HUDEP-2 (cell line): ENCODE results near the gene GLP1R.

Source experiments
- DNase-seq, 76 experiments: peaks; one replicate each; lab custom pipeline; 2025; ENCODE audit not compliant: unreplicated experiment in 76 of 76; lab: John Stamatoyannopoulos, UW

Gene GLP1R

DNA sequence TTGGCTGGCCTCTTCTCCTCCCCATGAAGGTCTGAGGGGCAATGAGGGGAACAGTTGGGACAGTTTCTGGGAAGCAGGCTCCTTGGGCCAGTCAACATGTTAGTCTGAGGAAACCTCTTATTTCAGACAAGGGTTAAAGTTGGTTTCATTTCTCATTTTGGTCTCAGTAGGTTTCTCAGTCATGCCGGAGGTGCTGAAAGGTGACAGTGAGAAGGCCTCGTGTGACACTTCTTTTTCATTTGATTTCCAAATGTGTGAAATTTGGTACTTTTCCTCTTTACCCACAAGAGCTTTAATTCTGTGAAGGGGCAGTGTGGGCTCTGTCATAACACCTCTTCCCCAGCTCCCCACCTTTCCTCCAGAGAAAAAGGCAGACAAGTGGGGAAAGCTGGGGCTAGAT, 7.5 kb upstream of the GLP1R start:
- no peak for DNase-seq

- DNase-seq: no peak
Measured at GRCh38 chr6:39043776-39044175, 4.8 kb upstream of the GLP1R start.

- DNase-seq: no peak
Measured at GRCh38 chr6:39044181-39044580, 4.4 kb upstream of the GLP1R start.

- no peak for DNase-seq
Measured at GRCh38 chr6:39047434-39048327, 900 bp upstream of the GLP1R start.

GRCh38 chr6:39049575-39050283, 1.1 kb downstream of the GLP1R start:
- DNase-seq: no peak

DNA sequence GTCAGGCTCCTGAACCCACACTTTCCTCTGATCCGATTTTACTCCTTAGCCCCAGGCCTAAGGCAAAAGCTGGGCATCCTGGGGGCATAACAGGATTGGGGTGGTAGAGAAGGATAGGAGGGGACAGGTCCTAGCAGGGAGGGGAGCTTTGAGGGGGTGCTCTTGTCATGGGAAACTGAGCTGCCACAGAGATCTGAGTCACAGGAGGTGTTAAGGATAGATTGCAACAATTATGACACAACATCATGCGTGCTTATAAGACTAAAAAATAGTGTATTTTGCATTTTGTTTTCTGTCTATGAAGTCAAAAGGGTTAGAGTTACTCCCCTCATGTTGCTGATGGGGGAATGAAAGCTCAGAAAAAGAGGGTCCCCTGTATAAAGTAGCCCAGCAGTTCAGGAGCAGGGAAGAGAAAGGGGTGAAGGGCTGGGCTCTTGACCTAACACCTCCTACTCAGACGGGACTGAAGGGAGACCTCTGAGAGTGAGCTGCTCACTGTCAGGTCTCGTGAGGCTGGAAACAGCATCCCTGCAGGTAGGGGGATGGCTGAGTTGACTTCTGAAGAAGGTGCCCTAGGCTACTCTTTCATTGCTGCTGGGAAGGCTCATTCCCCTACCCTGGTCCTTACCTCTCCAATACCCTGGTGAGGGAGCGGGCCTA, 2.0 kb downstream of the GLP1R start:
- no peak for DNase-seq

DNA sequence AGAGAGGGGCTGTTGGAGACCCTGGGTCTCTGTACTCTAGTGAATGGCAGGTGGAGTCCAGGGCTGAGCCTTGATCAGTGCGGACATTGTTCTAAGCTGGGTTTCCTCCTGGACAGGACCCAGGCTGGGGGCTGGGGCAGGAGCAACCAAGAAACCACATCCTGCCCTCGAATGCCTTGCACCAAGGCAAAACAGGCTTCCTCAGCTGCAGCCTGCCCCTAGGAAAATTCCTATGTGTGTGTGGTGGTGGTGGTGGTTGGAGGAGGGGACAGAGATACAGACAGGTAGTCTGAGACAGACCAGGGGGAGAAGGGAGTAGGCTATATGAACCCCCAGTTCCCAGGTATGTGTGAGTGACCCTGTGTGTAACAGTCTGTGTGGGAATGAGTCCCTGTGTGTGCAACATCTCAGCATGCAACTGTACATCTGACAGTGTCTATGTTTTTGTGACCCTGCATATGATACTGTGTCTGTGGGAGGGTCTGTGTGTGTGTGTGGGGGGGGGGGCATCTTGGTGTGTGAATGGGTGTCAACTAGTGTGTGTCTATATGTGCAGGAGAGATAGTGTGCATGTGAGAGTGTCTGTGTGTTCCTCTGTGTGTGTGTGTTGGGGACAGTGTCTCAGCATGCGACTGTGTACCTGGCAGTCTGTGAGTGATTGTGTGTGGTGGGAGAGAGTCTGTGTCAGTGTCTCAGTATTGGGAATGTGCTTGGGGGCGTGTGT, 3.0 kb downstream of the GLP1R start:
- no peak for DNase-seq

GRCh38 chr6:39053016-39053624, 4.5 kb downstream of the GLP1R start:
- DNase-seq: no peak

DNA sequence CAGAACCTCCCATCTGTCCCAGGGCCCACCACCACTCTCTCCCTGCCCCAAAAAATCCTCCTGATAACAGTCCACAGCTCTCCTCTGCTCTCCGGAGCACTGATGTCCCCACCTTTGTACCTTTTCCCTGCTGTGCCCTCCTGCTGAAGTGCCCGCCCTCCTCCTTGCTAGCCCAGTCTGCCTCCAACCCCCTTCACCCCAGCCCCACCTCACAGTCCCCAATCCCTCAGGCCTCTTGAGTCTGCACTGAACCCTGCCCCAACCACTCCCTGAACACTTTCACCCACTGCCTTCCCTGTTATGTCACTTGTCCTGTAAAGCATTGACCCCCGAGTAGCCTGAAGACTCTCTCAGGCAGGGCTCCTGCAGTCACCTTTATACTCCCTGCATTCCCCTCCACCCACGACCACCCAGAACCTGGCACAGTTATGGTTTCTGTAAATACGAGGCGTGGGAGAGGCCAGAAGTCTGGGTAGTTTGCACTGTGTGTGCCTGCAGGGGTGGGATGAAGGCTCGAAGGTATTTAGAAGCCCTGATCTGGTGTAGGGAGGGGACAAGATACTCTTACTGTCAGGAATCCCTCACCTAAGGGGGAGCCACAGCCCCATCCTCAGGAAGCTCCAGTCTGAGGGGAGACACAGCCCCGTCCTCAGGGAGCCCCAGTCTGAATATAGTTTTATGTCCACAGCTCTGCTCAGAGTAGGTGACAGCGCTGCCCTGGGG, 5.4 kb downstream of the GLP1R start:
- DNase-seq: no peak

DNA sequence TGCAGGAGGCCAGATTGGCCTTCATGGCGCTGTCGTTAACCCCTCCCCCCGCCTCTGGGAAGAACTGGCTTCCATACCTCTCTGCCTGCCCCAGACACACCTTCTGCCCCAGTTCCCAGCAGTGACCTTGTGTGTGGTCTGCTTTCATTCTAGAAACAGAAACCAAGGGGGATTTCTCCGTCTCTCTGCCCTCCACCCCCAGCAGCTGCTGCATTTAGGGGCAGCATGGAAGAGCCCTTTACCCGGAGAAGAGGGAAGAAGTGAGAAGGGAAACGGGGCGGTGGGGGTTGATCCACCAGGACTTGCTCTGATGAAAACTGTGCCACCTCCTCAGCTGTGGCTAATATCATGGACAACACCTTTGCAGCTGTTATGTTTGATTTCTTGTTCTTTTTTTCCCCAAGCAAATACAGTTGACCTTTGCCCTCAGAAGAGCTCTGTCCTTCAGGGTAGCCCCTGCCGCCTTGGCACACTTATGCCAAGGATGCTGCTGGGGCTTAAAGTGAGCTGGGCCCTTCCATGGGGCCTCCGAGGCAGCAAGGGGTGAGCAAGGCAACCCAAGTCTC, 6.1 kb downstream of the GLP1R start:
- no peak for DNase-seq

- DNase-seq: no peak
Measured at GRCh38 chr6:39055661-39056060, 7.1 kb downstream of the GLP1R start.

- DNase-seq: no peak
Measured at GRCh38 chr6:39056191-39056590, 7.6 kb downstream of the GLP1R start.

GRCh38 chr6:39056681-39057080, 8.1 kb downstream of the GLP1R start:
- no peak for DNase-seq

- DNase-seq: no peak
Measured at GRCh38 chr6:39057251-39058155, 8.9 kb downstream of the GLP1R start.

- no peak for DNase-seq
Measured at GRCh38 chr6:39058471-39059147, 10.0 kb downstream of the GLP1R start.

GRCh38 chr6:39059496-39060310, 11.1 kb downstream of the GLP1R start:
- DNase-seq: no peak
